Body of pancreas (tissue), 4 donors: ENCODE data around the gene CAMK1G.

ENCODE experiments used
- CTCF ChIP-seq, 7 experiments: fragments of 450-650 bp in 4 of 7; fragments of 200-600 bp in 3 of 7; sonication (generic) in 3 of 7; IDR thresholded peaks; one replicate each; pipeline ENCODE4 v1.5.1; 2016 to 2019; ENCODE audit warnings: antibody characterized with exemption in 7 of 7
- POLR2A ChIP-seq, 3 donors: fragments of 450-650 bp; IDR thresholded peaks; one replicate each; pipeline ENCODE4 v1.6.1; 2016; ENCODE audit warnings: antibody characterized with exemption in 3 of 3, mild to moderate bottlenecking in 2 of 3

- no peak for TF ChIP-seq POLR2A (IDR thresholded peaks at IDR 0.05)
- no peak for TF ChIP-seq CTCF (IDR thresholded peaks at IDR 0.05)
Measured at GRCh38 chr1:209584231-209584672, 738 bp downstream of the CAMK1G start.
